ENCODE measurements around the gene DDX39B.
"Not testable (repeated sequence)": the region's sequence is repeated elsewhere in the genome, so short reads cannot be mapped to it uniquely, and the experiment has no call there.

The DDX39B gene

DNA sequence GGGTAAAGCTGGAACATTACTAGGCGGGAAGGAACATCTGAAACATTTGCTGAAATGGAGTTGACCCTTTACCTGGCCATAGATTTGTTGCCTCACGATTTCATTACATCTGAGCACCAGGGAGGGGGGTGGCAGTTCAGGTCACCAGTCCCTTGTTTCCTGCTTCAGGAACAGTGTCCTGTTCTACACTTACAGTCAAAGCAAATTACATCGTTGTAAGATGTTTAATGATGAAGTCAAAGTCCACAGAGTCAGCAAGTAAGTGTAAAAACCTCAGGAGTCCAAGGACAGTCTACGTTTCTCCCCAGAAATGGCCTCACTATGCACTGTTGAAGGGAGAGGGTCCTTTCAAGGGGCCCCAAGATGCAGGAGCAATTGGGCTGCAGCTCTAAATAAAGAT is 52.7 kb downstream of the DDX39B start:
- CTCF ChIA-PET = interaction anchor here (1.3 to 1.7 kb wide), 3 partner anchors 92 to 109 kb away, joined by 3 to 9 read pairs (median 3); no protein-coding TSS in a partner anchor
- POLR2A ChIA-PET = no interaction called here
- TF ChIP-seq, protein P1, sequence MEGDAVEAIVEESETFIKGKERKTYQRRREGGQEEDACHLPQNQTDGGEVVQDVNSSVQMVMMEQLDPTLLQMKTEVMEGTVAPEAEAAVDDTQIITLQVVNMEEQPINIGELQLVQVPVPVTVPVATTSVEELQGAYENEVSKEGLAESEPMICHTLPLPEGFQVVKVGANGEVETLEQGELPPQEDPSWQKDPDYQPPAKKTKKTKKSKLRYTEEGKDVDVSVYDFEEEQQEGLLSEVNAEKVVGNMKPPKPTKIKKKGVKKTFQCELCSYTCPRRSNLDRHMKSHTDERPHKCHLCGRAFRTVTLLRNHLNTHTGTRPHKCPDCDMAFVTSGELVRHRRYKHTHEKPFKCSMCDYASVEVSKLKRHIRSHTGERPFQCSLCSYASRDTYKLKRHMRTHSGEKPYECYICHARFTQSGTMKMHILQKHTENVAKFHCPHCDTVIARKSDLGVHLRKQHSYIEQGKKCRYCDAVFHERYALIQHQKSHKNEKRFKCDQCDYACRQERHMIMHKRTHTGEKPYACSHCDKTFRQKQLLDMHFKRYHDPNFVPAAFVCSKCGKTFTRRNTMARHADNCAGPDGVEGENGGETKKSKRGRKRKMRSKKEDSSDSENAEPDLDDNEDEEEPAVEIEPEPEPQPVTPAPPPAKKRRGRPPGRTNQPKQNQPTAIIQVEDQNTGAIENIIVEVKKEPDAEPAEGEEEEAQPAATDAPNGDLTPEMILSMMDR (IDR thresholded peaks at IDR 0.05; ENCODE audit: insufficient read depth, low read length, missing control alignments) = no peak
- no peak for DNase-seq (ENCODE audit: low read depth, low spot score)
- no peak overlapping the region for H3K4me3 ChIP-seq (ENCODE audit: low read depth, low read length)

DNA sequence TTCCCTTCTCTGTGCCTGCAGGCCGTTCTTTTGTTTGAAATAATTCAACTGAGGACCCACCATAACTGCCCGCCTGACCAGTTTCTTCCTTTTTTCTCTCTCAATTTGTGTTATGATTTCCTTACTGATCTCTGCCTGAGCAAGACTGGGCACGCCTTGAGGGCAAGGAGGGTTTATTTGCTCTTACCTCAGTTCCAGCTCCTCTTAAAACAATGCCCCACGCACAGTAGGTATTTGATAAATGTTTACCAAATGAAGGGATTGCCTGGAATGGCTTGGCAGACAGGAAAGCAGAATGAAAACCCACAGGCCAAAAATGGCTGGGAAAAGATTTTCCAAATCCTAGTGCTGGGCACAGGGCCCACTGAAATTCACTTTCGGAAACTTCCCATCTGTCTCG is 54.1 kb downstream of the DDX39B start:
- POLR2A ChIA-PET; H3K4me3 ChIP-seq (ENCODE audit: low read depth, low read length); DNase-seq (ENCODE audit: low read depth, low spot score): not testable (repeated sequence)
- CTCF ChIA-PET = interaction anchor here (1.3 kb wide), 1 partner anchor 112 kb away, joined by 4 read pairs; no protein-coding TSS in a partner anchor

DNA sequence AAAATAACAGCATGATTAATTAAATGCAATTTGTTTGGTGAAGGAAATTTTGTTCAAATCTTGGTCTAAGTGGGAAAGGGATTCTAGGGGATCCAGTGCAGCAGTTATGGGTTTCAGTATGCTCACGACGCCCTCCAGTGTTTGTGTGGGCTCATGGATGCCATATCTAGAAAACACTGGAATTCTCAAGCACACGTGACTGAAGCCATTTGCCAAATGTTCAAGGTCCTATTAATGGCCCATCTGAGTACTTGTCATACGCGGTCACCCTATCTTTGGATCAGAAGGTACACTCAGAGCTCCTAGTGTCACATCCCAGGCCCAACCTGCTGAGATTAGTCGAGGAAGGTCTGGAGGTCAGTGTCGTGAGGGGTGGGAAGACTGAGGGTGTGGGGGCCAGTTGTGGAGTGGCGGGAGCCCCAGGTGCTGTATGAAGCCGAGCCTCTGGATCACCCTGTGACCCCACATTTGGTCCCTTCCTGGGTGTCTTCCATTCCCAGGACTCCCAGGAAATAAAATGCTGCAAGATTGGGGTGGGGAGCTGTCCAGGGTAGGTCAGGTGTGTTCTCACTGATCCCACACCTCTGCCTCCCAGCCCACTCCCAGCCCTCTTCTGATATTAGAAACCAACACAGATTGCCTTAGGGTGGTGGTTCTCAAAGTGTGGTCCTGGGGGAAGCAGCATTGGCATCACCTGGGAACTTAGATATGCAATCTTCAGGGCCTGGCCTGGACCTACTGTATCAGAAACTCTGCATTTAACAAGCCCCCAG is 55.6 kb downstream of the DDX39B start:
- H3K4me3 ChIP-seq (ENCODE audit: low read depth, low read length); DNase-seq (ENCODE audit: low read depth, low spot score); POLR2A ChIA-PET: not testable (repeated sequence)
- CTCF ChIA-PET = interaction anchor here (1.1 kb wide), 1 partner anchor 89 kb away, joined by 3 read pairs; no protein-coding TSS in a partner anchor

- ChIA-PET CTCF (interaction anchor here (0.8 kb wide), 1 partner anchor 90 kb away, joined by 3 read pairs; no protein-coding TSS in a partner anchor), POLR2A (no interaction called here)
- H3K4me3 ChIP-seq (ENCODE audit: low read depth, low read length) = no peak overlapping the region
- DNase-seq (ENCODE audit: low read depth, low spot score) = no peak
- TF ChIP-seq, protein P1 (IDR thresholded peaks at IDR 0.05; ENCODE audit: insufficient read depth, low read length, missing control alignments) = no peak
These were observed 56.7 kb downstream of the DDX39B start for GRCh38 chr6:31485055-31485454.

GRCh38 chr6:31483392-31483791 is 58.4 kb downstream of the DDX39B start:
- POLR2A ChIA-PET = no interaction called here
- no peak for DNase-seq (ENCODE audit: low read depth, low spot score)
- TF ChIP-seq, protein P1 (IDR thresholded peaks at IDR 0.05; ENCODE audit: insufficient read depth, low read length, missing control alignments) = no peak
- CTCF ChIA-PET = interaction anchor here (0.7 to 1.5 kb wide), 7 partner anchors 9 to 115 kb away, joined by 3 to 9 read pairs (median 4); no protein-coding TSS in a partner anchor
- no peak overlapping the region for H3K4me3 ChIP-seq (ENCODE audit: low read depth, low read length)

- TF ChIP-seq, protein P1 (IDR thresholded peaks at IDR 0.05; ENCODE audit: insufficient read depth, low read length, missing control alignments) = no peak
- no peak for DNase-seq (ENCODE audit: low read depth, low spot score)
- CTCF ChIA-PET = interaction anchor here (0.7 to 1.3 kb wide), 3 partner anchors 13 to 86 kb away, joined by 3 read pairs; no protein-coding TSS in a partner anchor
- no peak overlapping the region for H3K4me3 ChIP-seq (ENCODE audit: low read depth, low read length)
- POLR2A ChIA-PET = no interaction called here
These were observed 61.2 kb downstream of the DDX39B start for GRCh38 chr6:31480574-31480973.

Data from AG04449 (cell line).